Sigmoid colon (tissue), 7 donors: Measurements from ENCODE around the gene PINK1. TPM values are rescaled to one million over a fixed set of nuclear protein-coding genes. Genes with fewer than 3 reads are reported as not detected.
A peak's percentile ranks its signal among the peaks of the same experiment; 100 is the strongest.

Experiments used
- DNase-seq: peaks from one replicate; pipeline ENCODE4 v3.0.0-alpha.2; 2019
- H3K27ac ChIP-seq, 4 donors: fragments of 200-600 bp; sonication (generic); one replicate each; pipeline ENCODE4 v1.5.1; 2016 to 2019; ENCODE audit warnings: mild to moderate bottlenecking in 1 of 4
- H3K27me3 ChIP-seq, 3 donors: fragments of 200-600 bp; sonication (generic); one replicate each; pipeline ENCODE4 v1.5.1; 2019; ENCODE audit warnings: mild to moderate bottlenecking in 1 of 3
- H3K36me3 ChIP-seq, 4 donors: fragments of 200-600 bp; sonication (generic); one replicate each; pipeline ENCODE4 v1.5.1; 2016 to 2019
- H3K4me1 ChIP-seq, 4 donors: fragments of 200-600 bp; sonication (generic); one replicate each; pipeline ENCODE4 v1.5.1; 2017 to 2019
- H3K4me3 ChIP-seq, 4 donors: fragments of 200-600 bp; sonication (generic); one replicate each; pipeline ENCODE4 v1.5.1; 2017 to 2019; ENCODE audit warnings: mild to moderate bottlenecking in 2 of 4, moderate library complexity in 1 of 4
- H3K9me3 ChIP-seq, 4 donors: fragments of 200-600 bp in 3 of 4; sonication (generic) in 3 of 4; one replicate each; pipeline versions ENCODE4 v1.5.1 to v1.6.1; 2013 to 2019
- CTCF ChIP-seq, 4 experiments: fragments of 450-650 bp in 3 of 4; fragments of 200-600 bp in 1 of 4; IDR thresholded peaks; one replicate each; pipeline ENCODE4 v1.5.1; 2016 to 2019; ENCODE audit warnings: antibody characterized with exemption in 4 of 4, mild to moderate bottlenecking in 3 of 4, moderate library complexity in 2 of 4
- EP300 ChIP-seq, 4 donors: sonication (generic); formaldehyde crosslinking; IDR thresholded peaks; one replicate each; pipeline ENCODE4 v1.6.1; 2017; ENCODE audit warnings: antibody characterized with exemption in 4 of 4
- POLR2A ChIP-seq, 2 donors: fragments of 450-650 bp; IDR thresholded peaks; one replicate each; pipeline ENCODE4 v1.6.1; 2016; ENCODE audit warnings: antibody characterized with exemption in 2 of 2, mild to moderate bottlenecking in 2 of 2, moderate library complexity in 2 of 2
- POLR2AphosphoS5 ChIP-seq, 4 donors: sonication (generic); formaldehyde crosslinking; IDR thresholded peaks; one replicate each; pipeline ENCODE4 v1.6.1; 2017; ENCODE audit warnings: antibody characterized with exemption in 4 of 4
- WGBS, 2 donors: extraction: QIAGEN DNeasy Blood & Tissue Kit; methylation state at CpG; one replicate each; pipeline ENCODE4 v1.1.7; 2013; 5-methylcytosine and 5-hydroxymethylcytosine counted together
- intact Hi-C: fragments of 100-400 bp; cut with DNase I; formaldehyde crosslinking; loops from one replicate; pipeline ENCODE4 v1.15.1; 2023
- polyA plus RNA-seq, 3 donors: library from polyadenylated mRNA; stranded (reverse); fragments of 200-250 nt; gene quantifications; one replicate each; pipeline ENCODE4 v1.2.3, GENCODE V29; 2013
- total RNA-seq, 4 donors: library from RNA; depleted of rRNA; stranded (reverse); fragments of >200 nt; gene quantifications; one replicate each; pipeline ENCODE4 v1.1.0, GENCODE V29; 2016
- donor health status: healthy with polysubstance abuse.
- donor health status: Bipolar disorder and iron deficiency.
- donor health status: healthy.

PINK1 gene
- total and polyA plus RNA-seq, 7 donors: 60.1 to 179 (median 149) TPM

GRCh38 chr1:20648438-20648837, 15.2 kb downstream of the PINK1 start:
- Histone ChIP-seq H3K36me3 (peaks cover 49 to 96% (median 73%) of the 10 kb centered on the region in 4 donors), H3K4me1 (no peaks in the 10 kb centered on the region), H3K4me3 (no peak overlapping the region), H3K27me3 (no peaks in the 10 kb centered on the region), H3K27ac (no peak overlapping the region), H3K9me3 (no peaks in the 10 kb centered on the region)
- TF ChIP-seq EP300 (IDR thresholded peaks at IDR 0.05) (no peak), POLR2A (IDR thresholded peaks at IDR 0.05) (no peak), POLR2AphosphoS5 (IDR thresholded peaks at IDR 0.05) (no peak), CTCF (IDR thresholded peaks at IDR 0.05) (no peak)
- WGBS, 2 donors: 92 to 95% methylated on average over 13 of the region's 13 CpGs
- DNase-seq: no peak
- intact Hi-C loops: no loop called here

DNA sequence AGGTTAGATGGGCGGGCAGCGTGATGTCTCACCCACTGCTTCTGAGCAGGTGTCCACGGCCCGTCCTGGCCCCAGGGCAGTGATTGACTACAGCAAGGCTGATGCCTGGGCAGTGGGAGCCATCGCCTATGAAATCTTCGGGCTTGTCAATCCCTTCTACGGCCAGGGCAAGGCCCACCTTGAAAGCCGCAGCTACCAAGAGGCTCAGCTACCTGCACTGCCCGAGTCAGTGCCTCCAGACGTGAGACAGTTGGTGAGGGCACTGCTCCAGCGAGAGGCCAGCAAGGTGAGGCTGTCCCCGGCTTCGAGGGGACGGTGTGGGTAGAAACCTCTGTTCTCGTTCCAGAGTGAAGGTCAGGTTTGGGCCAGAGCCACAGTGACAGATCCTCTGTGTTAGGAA, 15.7 kb downstream of the PINK1 start:
- Histone ChIP-seq H3K36me3 (peaks cover 54 to 96% (median 76%) of the 10 kb centered on the region in 4 donors), H3K9me3 (no peaks in the 10 kb centered on the region), H3K27me3 (no peaks in the 10 kb centered on the region), H3K4me3 (no peak overlapping the region), H3K27ac (no peak overlapping the region), H3K4me1 (no peaks in the 10 kb centered on the region)
- no peak for TF ChIP-seq POLR2A (IDR thresholded peaks at IDR 0.05)
- TF ChIP-seq CTCF (IDR thresholded peaks at IDR 0.05): no peak
- no peak for TF ChIP-seq EP300 (IDR thresholded peaks at IDR 0.05)
- no peak for TF ChIP-seq POLR2AphosphoS5 (IDR thresholded peaks at IDR 0.05)
- intact Hi-C loops: no loop called here
- DNase-seq: no peak
- WGBS, 2 donors: 95% methylated on average over 15 of the region's 15 CpGs

DNA sequence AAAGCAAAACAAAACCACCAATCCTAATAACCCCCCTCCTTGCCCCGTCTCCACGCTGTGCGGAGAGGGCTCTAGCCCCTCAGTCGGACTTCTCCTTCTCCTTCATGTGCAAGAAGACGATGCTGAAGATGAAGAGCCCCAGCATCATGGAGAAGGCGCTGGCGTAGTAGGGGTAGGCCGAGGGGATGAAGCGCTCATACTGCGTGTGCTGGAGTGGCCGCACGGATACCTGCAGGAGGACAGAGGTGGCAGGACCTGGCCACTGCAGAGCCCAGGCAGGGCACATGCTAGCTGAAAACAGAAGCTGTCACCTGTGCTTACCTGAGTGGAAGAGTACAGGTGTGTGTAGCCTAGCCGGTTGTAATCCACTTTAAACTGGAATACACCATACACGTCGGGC, 19.0 kb downstream of the PINK1 start:
- Histone ChIP-seq H3K36me3 (peaks cover 56 to 97% (median 78%) of the 10 kb centered on the region in 4 donors), H3K4me3 (no peak overlapping the region), H3K27ac (no peak overlapping the region), H3K9me3 (no peaks in the 10 kb centered on the region), H3K27me3 (no peaks in the 10 kb centered on the region), H3K4me1 (no peaks in the 10 kb centered on the region)
- no peak for DNase-seq
- no peak for TF ChIP-seq EP300 (IDR thresholded peaks at IDR 0.05)
- TF ChIP-seq POLR2A (IDR thresholded peaks at IDR 0.05): no peak
- TF ChIP-seq POLR2AphosphoS5 (IDR thresholded peaks at IDR 0.05): no peak
- TF ChIP-seq CTCF (IDR thresholded peaks at IDR 0.05): no peak
- 96% methylated on average over 15 of the region's 15 CpGs for WGBS, 2 donors
- intact Hi-C loops: no loop called here

DNA sequence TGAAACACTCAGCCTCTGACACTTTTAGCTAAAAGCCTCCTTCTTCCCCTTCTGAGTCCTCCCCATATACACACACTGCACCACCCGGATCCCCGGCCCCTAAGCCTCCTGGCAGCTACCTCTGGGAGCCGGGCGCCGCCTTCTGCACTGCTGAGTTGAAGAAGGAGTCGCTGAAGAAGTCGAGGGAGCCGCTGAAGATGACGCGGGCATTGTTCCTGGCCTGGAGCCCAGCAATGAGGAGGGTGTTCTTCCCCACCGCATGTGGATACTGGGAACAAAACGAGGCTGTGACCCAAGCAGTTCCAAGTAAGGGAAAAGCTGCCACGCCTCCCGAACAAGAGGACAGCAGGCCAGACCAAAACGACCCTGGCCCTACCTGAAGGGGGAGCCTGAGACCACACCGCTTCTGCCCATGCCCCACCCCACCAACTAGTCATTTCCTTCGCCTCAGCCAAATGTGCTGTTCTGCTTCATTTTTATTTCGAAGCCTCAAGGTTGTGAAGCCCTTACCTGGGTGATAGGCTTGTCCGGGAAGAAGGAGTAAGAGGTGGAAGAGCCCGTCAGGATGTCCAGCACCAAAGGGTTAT, 20.9 kb downstream of the PINK1 start:
- 76 to 86% methylated on average over 20 of the region's 20 CpGs for WGBS, 2 donors
- TF ChIP-seq POLR2A (IDR thresholded peaks at IDR 0.05): no peak
- TF ChIP-seq EP300 (IDR thresholded peaks at IDR 0.05): no peak
- Histone ChIP-seq H3K27me3 (no peaks in the 10 kb centered on the region), H3K4me1 (peaks cover 0 to 3% (median under 1%) of the 10 kb centered on the region in 4 donors), H3K9me3 (no peaks in the 10 kb centered on the region), H3K36me3 (peaks cover 43 to 91% (median 64%) of the 10 kb centered on the region in 4 donors), H3K27ac (peak overlapping the region in 2 of 4 donors; percentile 35 to 44), H3K4me3 (no peak overlapping the region)
- DNase-seq: peak; percentile 74
- intact Hi-C loops: no loop called here

- TF ChIP-seq EP300 (IDR thresholded peaks at IDR 0.05) (no peak), POLR2A (IDR thresholded peaks at IDR 0.05) (no peak), CTCF (IDR thresholded peaks at IDR 0.05) (no peak), POLR2AphosphoS5 (IDR thresholded peaks at IDR 0.05) (no peak)
- 89 to 92% methylated on average over 12 of the region's 12 CpGs for WGBS, 2 donors
- no peak for DNase-seq
- H3K36me3 ChIP-seq: peaks cover 28 to 65% (median 44%) of the 10 kb centered on the region in 4 donors
- H3K27ac ChIP-seq: no peak overlapping the region
- H3K27me3 ChIP-seq: no peaks in the 10 kb centered on the region
- H3K4me1 ChIP-seq: peaks cover 0 to 20% (median 19%) of the 10 kb centered on the region in 4 donors
- intact Hi-C loops: no loop called here
- no peak overlapping the region for H3K4me3 ChIP-seq
- no peaks in the 10 kb centered on the region for H3K9me3 ChIP-seq
Measured at GRCh38 chr1:20657024-20657423, 23.8 kb downstream of the PINK1 start.
